Measurements from ENCODE around the gene ADAM22. TPM values are rescaled to one million over a fixed set of nuclear protein-coding genes. Genes with fewer than 3 reads are reported as not detected.

ADAM22 gene
- total RNA-seq, 1 donor from 2014 or later: 1.9 TPM

DNA sequence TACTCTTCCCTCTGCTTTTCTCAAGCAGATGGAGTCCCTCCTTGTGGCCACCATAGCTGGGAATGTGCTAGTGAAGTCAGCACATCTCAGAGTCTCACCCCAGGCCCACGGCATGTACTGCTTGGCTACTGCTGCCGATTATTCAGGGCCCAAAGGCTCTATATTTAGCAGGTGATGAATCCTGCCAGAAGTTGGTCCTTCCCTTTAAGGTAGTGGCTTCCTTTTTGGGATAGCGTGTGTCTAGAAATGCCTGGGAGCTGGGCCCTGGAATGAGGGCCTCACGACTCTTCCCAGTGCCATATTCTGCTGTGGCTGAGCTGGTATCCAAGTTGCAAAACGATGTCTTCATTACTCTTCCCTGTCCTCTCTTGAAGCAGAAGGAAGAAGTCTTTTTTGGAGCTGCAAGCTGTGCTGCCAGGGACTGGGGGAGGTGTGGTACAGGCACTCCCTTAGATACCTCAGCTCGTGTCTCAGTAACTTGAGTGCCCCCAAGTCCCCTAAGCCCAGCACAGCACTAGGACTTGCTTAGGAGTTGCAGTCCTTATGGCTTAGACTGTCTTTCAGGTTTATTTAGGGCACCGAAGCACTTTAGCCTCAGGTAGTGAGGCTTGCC, 100.1 kb downstream of the ADAM22 start:
- no peak for DNase-seq
- TF ChIP-seq, protein P1, sequence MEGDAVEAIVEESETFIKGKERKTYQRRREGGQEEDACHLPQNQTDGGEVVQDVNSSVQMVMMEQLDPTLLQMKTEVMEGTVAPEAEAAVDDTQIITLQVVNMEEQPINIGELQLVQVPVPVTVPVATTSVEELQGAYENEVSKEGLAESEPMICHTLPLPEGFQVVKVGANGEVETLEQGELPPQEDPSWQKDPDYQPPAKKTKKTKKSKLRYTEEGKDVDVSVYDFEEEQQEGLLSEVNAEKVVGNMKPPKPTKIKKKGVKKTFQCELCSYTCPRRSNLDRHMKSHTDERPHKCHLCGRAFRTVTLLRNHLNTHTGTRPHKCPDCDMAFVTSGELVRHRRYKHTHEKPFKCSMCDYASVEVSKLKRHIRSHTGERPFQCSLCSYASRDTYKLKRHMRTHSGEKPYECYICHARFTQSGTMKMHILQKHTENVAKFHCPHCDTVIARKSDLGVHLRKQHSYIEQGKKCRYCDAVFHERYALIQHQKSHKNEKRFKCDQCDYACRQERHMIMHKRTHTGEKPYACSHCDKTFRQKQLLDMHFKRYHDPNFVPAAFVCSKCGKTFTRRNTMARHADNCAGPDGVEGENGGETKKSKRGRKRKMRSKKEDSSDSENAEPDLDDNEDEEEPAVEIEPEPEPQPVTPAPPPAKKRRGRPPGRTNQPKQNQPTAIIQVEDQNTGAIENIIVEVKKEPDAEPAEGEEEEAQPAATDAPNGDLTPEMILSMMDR (IDR thresholded peaks at IDR 0.05; ENCODE audit: borderline replicate concordance): no peak

DNA sequence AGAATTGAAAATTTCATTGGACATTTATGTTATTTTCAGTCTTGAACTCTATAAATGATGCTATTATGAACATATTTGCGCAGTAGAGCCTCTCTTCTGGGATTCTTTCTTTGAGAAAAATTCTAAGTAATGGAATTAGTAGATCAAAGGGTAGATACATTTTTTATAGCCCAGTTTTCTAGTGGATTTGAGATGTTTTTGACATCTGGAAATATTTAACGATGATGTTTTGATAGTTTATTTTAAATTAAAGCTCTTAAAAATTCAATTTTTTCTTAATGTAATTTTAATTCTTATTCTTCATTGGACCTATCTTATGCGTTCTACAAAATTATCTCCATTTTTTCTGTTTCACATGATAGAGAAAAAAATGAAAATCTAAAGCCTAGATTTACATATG, 103.0 kb downstream of the ADAM22 start:
- no peaks in the 10 kb centered on the region for H3K4me1 ChIP-seq
- no peak overlapping the region for H3K27ac ChIP-seq (replicated peaks)
- intact Hi-C loops (cut with micrococcal nuclease): no loop called here
- DNase-seq: no peak
- no peaks in the 10 kb centered on the region for H3K36me3 ChIP-seq
- TF ChIP-seq, protein P1 (IDR thresholded peaks at IDR 0.05; ENCODE audit: borderline replicate concordance): no peak
- H3K4me3 ChIP-seq: no peak overlapping the region
- H3K27me3 ChIP-seq (ENCODE audit: low read depth): no peaks in the 10 kb centered on the region
- H3K9me3 ChIP-seq (replicated peaks): peaks cover 2% of the 10 kb centered on the region

More for the DNA sequence above, 100.1 kb downstream of the ADAM22 start:
- Histone ChIP-seq H3K4me3 (no peak overlapping the region), H3K36me3 (peaks cover 5% of the 10 kb centered on the region), H3K9me3 (replicated peaks) (peaks cover 31% of the 10 kb centered on the region), H3K4me1 (no peaks in the 10 kb centered on the region), H3K27ac (replicated peaks) (no peak overlapping the region), H3K27me3 (ENCODE audit: low read depth) (no peaks in the 10 kb centered on the region)
- intact Hi-C loops (cut with micrococcal nuclease): no loop called here

DNA sequence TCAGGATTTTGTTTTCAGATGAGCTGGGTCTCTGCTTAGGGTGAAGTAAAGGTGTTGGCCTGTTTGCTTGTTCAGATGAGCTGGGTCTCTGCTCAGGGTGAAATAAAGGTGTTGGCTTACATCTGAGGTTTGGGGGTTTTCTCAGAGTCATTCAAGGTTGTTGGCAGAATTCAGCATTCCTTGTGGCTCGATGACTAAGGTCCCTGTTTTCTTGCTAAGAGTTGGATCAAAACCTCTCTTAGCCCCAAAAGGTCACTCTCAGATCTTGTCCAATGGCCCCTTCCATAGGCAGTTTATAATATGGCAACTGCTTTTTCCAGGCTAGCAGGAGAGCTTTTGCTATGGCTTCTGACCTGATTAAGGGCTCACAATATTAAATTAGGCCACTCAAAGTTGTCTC, 106.6 kb downstream of the ADAM22 start:
- TF ChIP-seq, protein P1 (IDR thresholded peaks at IDR 0.05; ENCODE audit: borderline replicate concordance): no peak
- no peak for DNase-seq
- no peaks in the 10 kb centered on the region for H3K36me3 ChIP-seq
- no peak overlapping the region for H3K4me3 ChIP-seq
- intact Hi-C loops (cut with micrococcal nuclease): no loop called here
- H3K27ac ChIP-seq (replicated peaks): no peak overlapping the region
- no peaks in the 10 kb centered on the region for H3K4me1 ChIP-seq
- no peaks in the 10 kb centered on the region for H3K9me3 ChIP-seq (replicated peaks)
- H3K27me3 ChIP-seq (ENCODE audit: low read depth): no peaks in the 10 kb centered on the region

DNA sequence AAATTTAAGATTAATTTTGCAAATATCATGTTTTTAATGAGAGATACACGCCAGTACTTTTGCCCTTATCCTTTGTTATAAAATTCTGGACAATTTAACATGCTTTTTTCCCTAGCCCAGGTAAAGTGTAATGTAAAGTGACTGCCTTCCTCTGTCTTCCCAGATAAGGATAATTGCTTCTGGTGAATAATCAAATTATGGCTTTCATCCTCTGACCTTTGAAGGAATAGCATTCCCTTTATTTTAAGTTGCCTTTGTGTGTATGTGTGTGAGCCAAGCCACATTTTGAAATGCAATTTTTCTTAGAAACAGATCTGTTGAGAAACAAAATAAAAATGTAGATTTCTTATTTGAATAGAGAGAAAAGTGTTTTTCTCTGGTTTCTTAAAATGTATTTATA, 107.5 kb downstream of the ADAM22 start:
- intact Hi-C loops (cut with micrococcal nuclease): no loop called here
- Histone ChIP-seq H3K4me1 (peaks cover 7% of the 10 kb centered on the region), H3K4me3 (no peak overlapping the region), H3K27me3 (ENCODE audit: low read depth) (no peaks in the 10 kb centered on the region), H3K36me3 (no peaks in the 10 kb centered on the region), H3K27ac (replicated peaks) (no peak overlapping the region), H3K9me3 (replicated peaks) (no peaks in the 10 kb centered on the region)
- no peak for DNase-seq
- TF ChIP-seq, protein P1 (IDR thresholded peaks at IDR 0.05; ENCODE audit: borderline replicate concordance): no peak

DNA sequence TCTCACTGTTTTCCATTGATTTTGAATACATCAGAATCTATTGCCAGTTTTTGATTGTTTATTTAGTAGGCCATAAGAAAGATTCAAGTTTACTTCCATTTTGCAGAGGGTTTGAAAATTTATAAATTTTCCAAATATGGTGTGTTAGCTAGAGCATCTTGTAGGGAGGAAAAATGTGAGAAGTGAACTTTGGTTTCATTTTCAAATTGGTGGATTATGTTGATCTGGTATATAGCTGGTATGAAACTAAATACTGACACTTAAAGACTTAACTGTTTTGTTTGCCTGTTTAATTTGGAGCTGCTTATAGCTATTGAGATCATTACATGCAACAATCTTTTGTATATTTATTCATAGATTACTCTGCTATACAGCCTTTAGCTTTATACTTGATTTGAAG, 108.1 kb downstream of the ADAM22 start:
- Histone ChIP-seq H3K27ac (replicated peaks) (no peak overlapping the region), H3K4me3 (no peak overlapping the region), H3K36me3 (no peaks in the 10 kb centered on the region), H3K27me3 (ENCODE audit: low read depth) (no peaks in the 10 kb centered on the region), H3K9me3 (replicated peaks) (no peaks in the 10 kb centered on the region), H3K4me1 (peaks cover 11% of the 10 kb centered on the region)
- TF ChIP-seq, protein P1 (IDR thresholded peaks at IDR 0.05; ENCODE audit: borderline replicate concordance): no peak
- no peak for DNase-seq
- intact Hi-C loops (cut with micrococcal nuclease): no loop called here

Measured in left ventricle myocardium inferior (tissue), 1 donor.